Colonic mucosa (tissue), 4 donors: ENCODE results near the gene RBM34. TPM values are rescaled to one million over a fixed set of nuclear protein-coding genes. Genes with fewer than 3 reads are reported as not detected.

Experiments used
- DNase-seq: peaks from one replicate; pipeline ENCODE4 v3.0.0-alpha.2; 2020
- H3K27ac ChIP-seq: fragments of 200-600 bp; one replicate; pipeline ENCODE4 v1.8.0; 2021
- H3K27me3 ChIP-seq: fragments of 200-600 bp; one replicate; pipeline ENCODE4 v1.8.0; 2021
- H3K36me3 ChIP-seq: fragments of 200-600 bp; one replicate; pipeline ENCODE4 v1.8.0; 2021
- H3K4me1 ChIP-seq: fragments of 200-600 bp; one replicate; pipeline ENCODE4 v1.8.0; 2021; ENCODE audit warnings: mild to moderate bottlenecking
- H3K4me3 ChIP-seq: fragments of 200-600 bp; one replicate; pipeline ENCODE4 v1.8.0; 2021
- H3K9ac ChIP-seq, 2 donors: one replicate each; pipeline ENCODE4 v1.7.0; 2013; ENCODE audit warnings: control low read depth in 2 of 2, low read depth in 2 of 2, low read length in 2 of 2
- H3K9me3 ChIP-seq: fragments of 200-600 bp; one replicate; pipeline ENCODE4 v1.8.0; 2021
- intact Hi-C: fragments of 100-400 bp; cut with DNase I; formaldehyde crosslinking; loops from one replicate; pipeline ENCODE4 v1.14.1; 2022
- total RNA-seq, 2 donors: library from RNA; stranded (reverse); fragmentation: NEBNext Ultra II Directional in 1 of 2; extraction: Animal tissue kit (Norgen Biotek cat#: 25700) in 1 of 2; gene quantifications; one replicate each; pipeline ENCODE4 v1.2.1, GENCODE V29; 2021
- TF ChIP-seq, protein P1 (sequence below): fragments of 200-600 bp; IDR thresholded peaks from one replicate; pipeline ENCODE4 v1.8.0; 2022; ENCODE audit warnings: antibody characterized with exemption, mild to moderate bottlenecking
- donor health status: healthy.
- donor health status: DM: no; HTN: no; CAD: no.
- donor health status: DM: no; HTN: no; CAD: no.

RBM34 gene
- total RNA-seq, 2 donors from 2014 or later = 59.8 to 61.2 TPM

DNA sequence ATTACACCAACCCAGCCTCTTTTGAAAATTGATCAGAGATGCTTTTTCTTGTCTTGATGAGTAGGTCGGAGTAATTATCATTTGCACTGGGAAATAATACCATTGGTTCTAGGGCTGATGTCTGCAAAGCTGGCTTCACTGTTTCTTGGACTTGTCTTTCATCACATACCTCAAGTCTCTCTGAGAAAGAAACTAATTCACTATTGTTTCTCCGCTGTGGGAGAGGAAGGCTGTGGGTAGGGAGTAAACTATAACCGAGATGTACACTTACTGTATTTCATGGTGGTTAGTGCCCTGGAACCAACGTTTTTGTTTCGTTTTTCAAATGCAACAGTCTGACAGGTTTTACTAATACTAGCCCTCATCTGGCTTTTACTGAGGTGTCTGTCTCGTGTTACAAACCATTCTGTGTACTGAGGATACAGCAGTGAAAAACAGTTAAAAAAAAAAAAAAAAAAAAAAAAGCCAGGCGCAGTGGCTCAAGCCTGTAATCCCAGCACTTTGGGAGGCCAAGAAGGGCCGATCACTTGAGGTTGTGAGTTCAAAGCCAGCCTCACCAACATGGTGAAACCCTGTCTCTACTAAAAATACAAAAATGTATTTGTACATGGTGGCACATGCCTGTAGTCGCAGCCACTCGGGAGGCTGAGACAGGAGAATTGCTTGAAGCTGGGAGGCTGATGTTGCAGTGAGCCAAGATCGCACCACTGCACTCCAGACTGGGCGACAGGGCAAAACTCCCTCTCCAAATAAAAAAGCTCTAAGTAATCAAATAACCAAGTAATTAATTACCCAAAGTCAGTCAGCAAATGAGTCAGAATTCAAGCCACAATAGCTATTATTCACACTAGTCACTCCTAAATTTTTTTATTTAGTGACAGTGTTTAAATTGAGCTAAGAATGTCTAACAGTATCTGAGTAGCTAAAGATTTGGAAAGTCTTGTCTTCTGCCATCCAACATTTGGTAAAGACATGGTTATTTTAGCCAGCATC lies 55.7 kb downstream of the RBM34 start:
- TF ChIP-seq, protein P1, sequence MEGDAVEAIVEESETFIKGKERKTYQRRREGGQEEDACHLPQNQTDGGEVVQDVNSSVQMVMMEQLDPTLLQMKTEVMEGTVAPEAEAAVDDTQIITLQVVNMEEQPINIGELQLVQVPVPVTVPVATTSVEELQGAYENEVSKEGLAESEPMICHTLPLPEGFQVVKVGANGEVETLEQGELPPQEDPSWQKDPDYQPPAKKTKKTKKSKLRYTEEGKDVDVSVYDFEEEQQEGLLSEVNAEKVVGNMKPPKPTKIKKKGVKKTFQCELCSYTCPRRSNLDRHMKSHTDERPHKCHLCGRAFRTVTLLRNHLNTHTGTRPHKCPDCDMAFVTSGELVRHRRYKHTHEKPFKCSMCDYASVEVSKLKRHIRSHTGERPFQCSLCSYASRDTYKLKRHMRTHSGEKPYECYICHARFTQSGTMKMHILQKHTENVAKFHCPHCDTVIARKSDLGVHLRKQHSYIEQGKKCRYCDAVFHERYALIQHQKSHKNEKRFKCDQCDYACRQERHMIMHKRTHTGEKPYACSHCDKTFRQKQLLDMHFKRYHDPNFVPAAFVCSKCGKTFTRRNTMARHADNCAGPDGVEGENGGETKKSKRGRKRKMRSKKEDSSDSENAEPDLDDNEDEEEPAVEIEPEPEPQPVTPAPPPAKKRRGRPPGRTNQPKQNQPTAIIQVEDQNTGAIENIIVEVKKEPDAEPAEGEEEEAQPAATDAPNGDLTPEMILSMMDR = no peak

DNA sequence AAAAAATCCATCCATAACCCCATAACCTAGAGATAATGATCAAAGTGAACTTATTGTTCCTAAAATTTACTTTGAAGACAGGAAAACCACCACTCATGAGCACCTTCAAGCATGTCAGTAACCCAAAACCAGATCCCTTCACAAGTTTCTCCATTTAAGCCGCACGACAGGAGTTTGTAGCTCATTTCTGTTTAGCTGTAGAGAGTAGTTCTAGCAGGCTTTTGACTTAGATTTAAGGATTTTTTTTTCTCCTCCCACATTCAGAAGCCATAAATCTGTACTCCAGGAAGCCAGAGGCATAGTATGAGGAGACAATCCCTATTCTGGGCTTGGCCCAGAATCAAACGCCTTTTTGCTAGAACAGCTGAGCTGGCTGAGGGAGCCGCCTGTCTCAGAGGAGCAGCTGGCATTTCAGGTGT lies 58.0 kb downstream of the RBM34 start:
- TF ChIP-seq, protein P1 = no peak
- Histone ChIP-seq H3K27ac (no peak overlapping the region), H3K9me3 (no peaks in the 10 kb centered on the region), H3K4me1 (no peaks in the 10 kb centered on the region), H3K4me3 (no peak overlapping the region), H3K9ac (no peak overlapping the region), H3K27me3 (no peaks in the 10 kb centered on the region), H3K36me3 (no peaks in the 10 kb centered on the region)
- peak; percentile 73 for DNase-seq
- intact Hi-C loops = loop anchor here (10.0 kb wide), 1 partner anchor 312 kb away; no protein-coding TSS in a partner anchor

More for the DNA sequence above, 55.7 kb downstream of the RBM34 start:
- Histone ChIP-seq H3K9me3 (no peaks in the 10 kb centered on the region), H3K27me3 (no peaks in the 10 kb centered on the region), H3K9ac (no peak overlapping the region), H3K27ac (no peak overlapping the region), H3K36me3 (no peaks in the 10 kb centered on the region), H3K4me3 (no peak overlapping the region), H3K4me1 (no peaks in the 10 kb centered on the region)
- no peak for DNase-seq
- intact Hi-C loops = loop anchor here (10.0 kb wide), 1 partner anchor 309 kb away; no protein-coding TSS in a partner anchor

DNA sequence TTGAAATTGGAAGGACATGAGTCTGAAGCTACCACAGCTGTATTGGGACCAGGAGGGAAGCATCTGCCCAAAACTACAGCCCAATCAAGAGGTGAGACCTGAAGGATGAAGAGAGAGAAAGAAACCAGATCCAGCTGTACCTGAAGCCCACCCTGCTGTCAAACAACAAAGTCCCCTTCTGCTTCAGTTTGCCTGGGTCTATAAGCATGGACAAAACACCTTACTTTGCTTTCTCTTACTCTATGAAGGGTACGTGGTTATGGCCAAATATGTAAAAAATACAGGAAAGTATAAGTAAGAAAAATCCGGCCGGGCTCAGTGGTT lies 58.8 kb downstream of the RBM34 start:
- H3K27ac ChIP-seq = no peak overlapping the region
- no peaks in the 10 kb centered on the region for H3K4me1 ChIP-seq
- TF ChIP-seq, protein P1 = no peak
- DNase-seq = no peak
- no peaks in the 10 kb centered on the region for H3K36me3 ChIP-seq
- no peak overlapping the region for H3K9ac ChIP-seq
- no peak overlapping the region for H3K4me3 ChIP-seq
- no peaks in the 10 kb centered on the region for H3K27me3 ChIP-seq
- no peaks in the 10 kb centered on the region for H3K9me3 ChIP-seq
- intact Hi-C loops = loop anchor here (10.0 kb wide), 1 partner anchor 313 kb away; no protein-coding TSS in a partner anchor

DNA sequence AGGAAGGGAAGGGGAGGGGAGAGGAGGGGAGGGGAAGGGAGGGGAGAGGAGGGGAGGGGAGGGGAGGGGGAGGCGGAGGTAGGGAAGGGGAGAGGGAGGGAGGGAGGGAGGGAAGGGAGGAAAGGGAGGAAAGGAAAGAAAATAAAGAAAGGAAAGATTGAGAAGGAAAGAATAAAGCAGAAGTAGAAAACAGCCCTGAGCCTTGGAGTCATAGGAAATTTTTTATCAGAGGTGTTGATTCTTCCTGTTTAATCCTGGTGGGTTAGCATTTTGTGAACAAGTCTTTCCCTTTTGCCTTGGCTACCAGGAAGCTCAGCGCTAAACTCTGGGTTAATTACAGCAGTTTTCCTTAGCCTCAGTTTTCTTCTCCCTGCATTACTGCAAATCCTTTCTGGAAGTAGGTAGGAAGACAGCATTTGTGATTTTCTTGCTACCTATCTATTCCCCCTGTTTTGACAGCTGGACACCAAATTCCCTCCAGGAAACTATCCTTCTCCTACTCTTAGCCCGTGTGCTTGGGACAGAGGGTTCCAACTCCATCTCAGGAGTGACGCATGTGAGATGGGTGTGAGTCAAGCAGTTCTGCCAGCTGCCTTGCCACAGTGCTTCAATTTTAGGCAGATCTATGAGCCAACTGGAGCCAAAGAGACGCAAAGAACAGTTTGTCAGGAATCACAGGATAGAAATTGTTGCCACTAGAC lies 59.3 kb downstream of the RBM34 start:
- DNase-seq = no peak
- no peak overlapping the region for H3K4me3 ChIP-seq
- H3K36me3 ChIP-seq = no peaks in the 10 kb centered on the region
- H3K9ac ChIP-seq = no peak overlapping the region
- H3K4me1 ChIP-seq = no peaks in the 10 kb centered on the region
- no peaks in the 10 kb centered on the region for H3K27me3 ChIP-seq
- intact Hi-C loops = loop anchor here (10.0 kb wide), 1 partner anchor 313 kb away; no protein-coding TSS in a partner anchor
- H3K9me3 ChIP-seq = no peaks in the 10 kb centered on the region
- H3K27ac ChIP-seq = no peak overlapping the region
- TF ChIP-seq, protein P1 = no peak

DNA sequence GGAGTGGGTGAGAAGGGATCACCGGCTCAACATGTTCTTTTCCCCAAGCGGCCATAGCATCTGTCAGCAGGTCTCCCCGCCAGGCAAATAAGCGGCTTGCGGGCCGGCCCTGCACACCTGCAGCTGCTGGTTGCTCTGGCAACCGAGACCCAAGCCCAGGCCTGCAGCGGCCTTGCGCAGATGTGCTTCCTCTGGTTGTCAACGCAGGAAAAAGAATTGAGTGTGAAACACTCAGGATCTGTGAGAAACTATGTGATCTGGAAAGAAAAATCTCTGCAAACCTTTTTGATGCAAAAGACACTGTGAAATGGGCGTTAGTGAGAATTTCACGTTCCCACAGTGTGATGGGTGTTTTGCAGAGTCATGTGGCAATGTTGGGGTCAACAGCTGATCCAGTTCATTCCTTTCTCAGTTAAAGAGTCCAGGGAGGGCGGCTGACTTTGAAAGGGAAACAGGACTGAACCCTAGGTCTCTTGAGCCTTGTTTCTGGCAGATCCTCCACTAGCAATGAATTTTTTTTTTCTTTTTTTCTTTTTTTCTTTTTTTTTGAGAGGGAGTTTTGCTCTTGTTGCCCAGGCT lies 60.8 kb downstream of the RBM34 start:
- DNase-seq = no peak
- Histone ChIP-seq H3K9me3 (no peaks in the 10 kb centered on the region), H3K4me1 (no peaks in the 10 kb centered on the region), H3K4me3 (no peak overlapping the region), H3K9ac (no peak overlapping the region), H3K27me3 (no peaks in the 10 kb centered on the region), H3K36me3 (no peaks in the 10 kb centered on the region), H3K27ac (no peak overlapping the region)
- TF ChIP-seq, protein P1 = no peak
- intact Hi-C loops = loop anchor here (10.0 kb wide), 1 partner anchor 315 kb away; no protein-coding TSS in a partner anchor
